GM12878 (cell line): ENCODE measurements around the gene GGT5. TPM values are rescaled to one million over a fixed set of nuclear protein-coding genes. Genes with fewer than 3 reads are reported as not detected.
A peak's percentile ranks its signal among the peaks of the same experiment; 100 is the strongest.

Experiments used
- ATAC-seq: fragments of 200-7000 bp; cut with Tn5 transposase; 3 replicates; pipeline ENCODE4 v1.9.1; 2020; ENCODE audit warnings: mild to moderate bottlenecking, moderate library complexity
- BruUV-seq: library from RNA; stranded (reverse); fragments of 400-500 nt; replicated peaks from 2 replicates; lab custom pipeline; 2021; lab: Mats Ljungman, UMichigan
- CTCF ChIA-PET: fragments of 300-600 bp; sonication (Branson Sonifier 250); formaldehyde crosslinking; extraction: SDS; loops from one replicate; lab custom pipeline; 2021; ENCODE audit warnings: inconsistent platforms; lab: Yijun Ruan, JAX
- POLR2A ChIA-PET: fragments of 350-600 bp; formaldehyde crosslinking; extraction: SDS; loops from one replicate; lab custom pipeline; 2021; ENCODE audit warnings: inconsistent platforms; lab: Charles Lee
- RAD21 ChIA-PET: fragments of 300-600 bp; sonication (Branson Sonifier 250); formaldehyde crosslinking; loops from one replicate; lab custom pipeline; 2023; ENCODE audit warnings: antibody characterized with exemption; ENCODE audit not compliant: unreplicated experiment; lab: Charles Lee
- SMC1A ChIA-PET: fragments of 300-600 bp; sonication (Branson Sonifier 250); formaldehyde crosslinking; loops from one replicate; lab custom pipeline; 2023; ENCODE audit not compliant: unreplicated experiment, uncharacterized antibody; lab: Charles Lee
- DNase-seq: peaks from one replicate; pipeline ENCODE4 v3.0.0-alpha.2; 2011; ENCODE audit warnings: low read depth, low spot score
- FAIRE-seq: peaks from 3 replicates; lab custom pipeline; 2011; peaks lifted over from hg19 to GRCh38; lab: Jason Lieb, UNC
- H2AFZ ChIP-seq: 2 replicates; pipeline ENCODE4 v1.6.0; 2011; ENCODE audit warnings: low read depth, low read length, control low read depth; ENCODE audit not compliant: control insufficient read depth
- H3K27ac ChIP-seq: 2 replicates; pipeline ENCODE4 v1.5.1; 2011; ENCODE audit warnings: control low read depth; ENCODE audit not compliant: control insufficient read depth, insufficient read depth
- H3K27me3 ChIP-seq, 2 experiments: replicated peaks in 1 of 2; 2 replicates each; pipeline versions ENCODE4 v1.6.0 to v1.6.1; 2011; ENCODE audit warnings: low read length in 1 of 2; ENCODE audit not compliant: control insufficient read depth in 2 of 2, insufficient read depth in 2 of 2
- H3K36me3 ChIP-seq, 2 experiments: 2 replicates each; pipeline ENCODE4 v1.5.1; 2011; ENCODE audit warnings: low read length in 1 of 2; ENCODE audit not compliant: control insufficient read depth in 2 of 2, insufficient read depth in 2 of 2
- H3K4me1 ChIP-seq: 2 replicates; pipeline ENCODE4 v1.6.1; 2011; ENCODE audit warnings: mild to moderate bottlenecking, low read length, moderate library complexity, mixed read lengths; ENCODE audit not compliant: control insufficient read depth, insufficient read depth
- H3K4me2 ChIP-seq: 2 replicates; pipeline ENCODE4 v1.6.0; 2011; ENCODE audit warnings: control low read depth; ENCODE audit not compliant: control insufficient read depth, insufficient read depth
- H3K4me3 ChIP-seq: fragments of 200-600 bp; sonication (generic); 2 replicates; pipeline ENCODE4 v1.5.1; 2016
- H3K79me2 ChIP-seq: 2 replicates; pipeline ENCODE4 v1.6.0; 2011; ENCODE audit warnings: low read length; ENCODE audit not compliant: control insufficient read depth, insufficient read depth
- H3K9ac ChIP-seq: 2 replicates; pipeline ENCODE4 v1.8.0; 2011; ENCODE audit warnings: low read length, control low read depth, mixed read lengths; ENCODE audit not compliant: control insufficient read depth, insufficient read depth
- H3K9me3 ChIP-seq: replicated peaks from 3 replicates; pipeline ENCODE4 v1.5.1; 2011; ENCODE audit warnings: mild to moderate bottlenecking, low read length; ENCODE audit not compliant: control insufficient read depth, insufficient read depth
- H4K20me1 ChIP-seq: 2 replicates; pipeline ENCODE4 v1.6.0; 2011; ENCODE audit not compliant: control insufficient read depth, insufficient read depth
- BACH1 ChIP-seq: fragments of 450-650 bp; IDR thresholded peaks from 2 replicates; pipeline ENCODE4 v1.6.1; 2017; ENCODE audit warnings: mild to moderate bottlenecking, borderline replicate concordance
- BHLHE40 ChIP-seq, 2 experiments: fragments of 450-650 bp in 1 of 2; IDR thresholded peaks; 2 replicates each; pipeline ENCODE4 v1.6.1; 2011 to 2017; ENCODE audit warnings: low read depth in 2 of 2, borderline replicate concordance in 1 of 2, improper control_type of control experiment in 1 of 2, low read length in 1 of 2, mild to moderate bottlenecking in 1 of 2
- CTCF ChIP-seq, 3 experiments: IDR thresholded peaks in 2 of 3; conservative IDR thresholded peaks in 1 of 3; 2 replicates each; pipeline ENCODE4 v1.5.1; 2011; ENCODE audit warnings: low read depth in 3 of 3, low read length in 3 of 3, mild to moderate bottlenecking in 3 of 3, control low read depth in 2 of 3, moderate library complexity in 2 of 3, inconsistent platforms in 1 of 3, mixed read lengths in 1 of 3; ENCODE audit not compliant: control insufficient read depth in 2 of 3, insufficient read depth in 1 of 3; ENCODE audit errors: extremely low read depth in 1 of 3
- ESRRA ChIP-seq: IDR thresholded peaks from 2 replicates; pipeline ENCODE4 v1.6.1; 2012; ENCODE audit warnings: mild to moderate bottlenecking, low read length, improper control_type of control experiment
- EZH2 ChIP-seq: IDR thresholded peaks from 2 replicates; pipeline ENCODE4 v1.6.1; 2012; ENCODE audit warnings: low read depth, mild to moderate bottlenecking, control low read depth, inconsistent platforms, low read length, borderline replicate concordance; ENCODE audit not compliant: control insufficient read depth
- FOXK2 ChIP-seq: fragments of 450-650 bp; IDR thresholded peaks from 2 replicates; pipeline ENCODE4 v1.6.1; 2017; ENCODE audit warnings: mild to moderate bottlenecking, moderate library complexity
- HSF1 ChIP-seq: fragments of 150-350 bp; IDR thresholded peaks from 2 replicates; pipeline ENCODE4 v1.6.1; 2014; ENCODE audit warnings: mild to moderate bottlenecking, low read depth, low read length
- IRF5 ChIP-seq: fragments of 450-650 bp; IDR thresholded peaks from 2 replicates; pipeline ENCODE4 v1.6.1; 2017; ENCODE audit warnings: borderline replicate concordance
- NRF1 ChIP-seq: conservative IDR thresholded peaks from 2 replicates; pipeline ENCODE4 v1.6.1; 2011; ENCODE audit warnings: mild to moderate bottlenecking, low read depth, low read length, improper control_type of control experiment
- PKNOX1 ChIP-seq: fragments of 450-650 bp; IDR thresholded peaks from 2 replicates; pipeline ENCODE4 v1.6.1; 2016; ENCODE audit warnings: mild to moderate bottlenecking
- RAD51 ChIP-seq: fragments of 450-650 bp; IDR thresholded peaks from 2 replicates; pipeline ENCODE4 v1.6.1; 2016; ENCODE audit warnings: moderate library complexity, mild to moderate bottlenecking, inconsistent platforms
- SIX5 ChIP-seq: IDR thresholded peaks from 2 replicates; pipeline ENCODE4 v1.6.1; 2011; ENCODE audit warnings: mild to moderate bottlenecking, low read depth, low read length, moderate library complexity; ENCODE audit not compliant: severe bottlenecking
- SMC3 ChIP-seq: IDR thresholded peaks from 2 replicates; pipeline ENCODE4 v1.6.1; 2011; ENCODE audit warnings: low read length, improper control_type of control experiment, borderline replicate concordance
- WRNIP1 ChIP-seq: IDR thresholded peaks from 2 replicates; pipeline ENCODE4 v1.6.1; 2011; ENCODE audit warnings: low read depth, low read length, improper control_type of control experiment, borderline replicate concordance
- ZZZ3 ChIP-seq: IDR thresholded peaks from 2 replicates; pipeline ENCODE4 v1.6.1; 2011; ENCODE audit warnings: low read depth; ENCODE audit not compliant: control insufficient read depth, insufficient read length
- WGBS: methylation state at CpG from one replicate; pipeline ENCODE4 v1.1.6; 2016; ENCODE audit warnings: low lambda C conversion rate; ENCODE audit not compliant: insufficient replicate concordance, insufficient coverage; ENCODE audit errors: missing lambda C conversion rate; 5-methylcytosine and 5-hydroxymethylcytosine counted together
- in situ Hi-C: fragments of 300-500 bp; cut with MboI; formaldehyde crosslinking; loops from 9 replicates; pipeline ENCODE4 v1.14.3; 2018; ENCODE audit warnings: mixed read lengths
- intact Hi-C: fragments of 100-400 bp; cut with micrococcal nuclease; formaldehyde crosslinking; loops from one replicate; pipeline ENCODE4 v1.14.2; 2022; ENCODE audit not compliant: unreplicated experiment
- polyA plus RNA-seq, 11 experiments: library from polyadenylated mRNA; depleted of rRNA in 4 of 11; unstranded in 6 of 11; stranded (reverse) in 5 of 11; fragments of >200 nt; fragmentation: Nextera tagmentation in 4 of 11; fragmentation: Illumina TruSeq in 1 of 11; extraction: Ambion mirVana in 4 of 11; extraction: Trizol in 1 of 11; gene quantifications; 1 replicate in 1 of 11; 2 replicates in 10 of 11; pipeline versions ENCODE4 v1.2.1 to v1.2.3, GENCODE V29; 2011 to 2016; ENCODE audit warnings: inconsistent platforms in 2 of 11, missing spikeins in 2 of 11, low read depth in 1 of 11
- total RNA-seq, 4 experiments: library from RNA; depleted of rRNA in 3 of 4; stranded (reverse); fragments of >200 nt in 3 of 4; fragmentation: Illumina TruSeq in 1 of 4; extraction: Trizol in 1 of 4; gene quantifications; 2 replicates each; pipeline versions ENCODE4 v1.2.1 to v1.2.3, GENCODE V29; 2013 to 2021

GGT5 gene
- total and polyA plus RNA-seq, 10 of the 15 experiments (the other 5 are each of a cell fraction or from before 2014, with no cell fraction given), result 0.34 TPM; not detected in 9

- no peak for TF ChIP-seq NRF1
- TF ChIP-seq HSF1, result no peak
- TF ChIP-seq ESRRA, result no peak
- no peak for TF ChIP-seq IRF5
Measured at GRCh38 chr22:24176040-24176439, 68.8 kb downstream of the GGT5 start (continued).

GRCh38 chr22:24175160-24175808 is 69.6 kb downstream of the GGT5 start:
- H3K36me3 ChIP-seq, result peaks cover 4 to 14% of the 10 kb centered on the region in 2 experiments; a peak in 3 of 4 replicates
- TF ChIP-seq CTCF (IDR thresholded peaks at IDR 0.05 in 2 of 3, conservative IDR thresholded peaks at IDR 0.05 in 1 of 3; ENCODE audit: control insufficient read depth in 2 of 3, extremely low read depth in 1 of 3, insufficient read depth in 1 of 3, low read depth in 3 of 3, low read length in 3 of 3) (peak; percentile 72 to 92 (median 80)), BACH1 (no peak), ZZZ3 (no peak), SMC3 (peak; percentile 82), PKNOX1 (peak; percentile 78), EZH2 (no peak), WRNIP1 (no peak), RAD51 (no peak), FOXK2 (no peak), SIX5 (no peak), BHLHE40 (IDR thresholded peaks at IDR 0.05; ENCODE audit: borderline replicate concordance in 1 of 2, low read depth in 2 of 2, low read length in 1 of 2) (no peak)

More at GRCh38 chr22:24175160-24175808, 69.6 kb downstream of the GGT5 start:
- POLR2A ChIA-PET, result interaction anchor here (0.6 to 1.8 kb wide), 2 partner anchors 18 to 317 kb away, joined by 4 to 7 read pairs; no protein-coding TSS in a partner anchor
- Histone ChIP-seq H3K4me2 (no peak overlapping the region), H4K20me1 (no peaks in the 10 kb centered on the region), H3K27me3 (no peaks in the 10 kb centered on the region), H3K9ac (no peak overlapping the region), H2AFZ (no peak overlapping the region), H3K9me3 (no peaks in the 10 kb centered on the region), H3K4me1 (no peaks in the 10 kb centered on the region), H3K4me3 (no peak overlapping the region), H3K27ac (no peak overlapping the region), H3K79me2 (no peaks in the 10 kb centered on the region)
- RAD21 ChIA-PET, result interaction anchor here (1.0 to 2.4 kb wide), 6 partner anchors 17 to 79 kb away, joined by 4 to 17 read pairs (median 6); no protein-coding TSS in a partner anchor
- ATAC-seq, result peak; percentile 87
- peak; percentile 49 for FAIRE-seq
- CTCF ChIA-PET, result interaction anchor here (0.6 to 8.9 kb wide), 17 partner anchors 20 to 597 kb away, joined by 3 to 94 read pairs (median 4); no protein-coding TSS in a partner anchor
- no peak for DNase-seq
- 51% methylated on average over 11 of the region's 11 CpGs for WGBS
- in situ Hi-C loops (no loop called here), intact Hi-C loops (loop anchor here (2.0 to 10.0 kb wide), 5 partner anchors 18 to 220 kb away; no protein-coding TSS in a partner anchor)
- SMC1A ChIA-PET, result interaction anchor here (0.6 to 2.6 kb wide), 11 partner anchors 10 to 265 kb away, joined by 3 to 11 read pairs (median 4); no protein-coding TSS in a partner anchor
- BruUV-seq, result no TSS peak
